Urothelium cell line (cell line): ENCODE results near the gene ANGPTL8.
A peak's percentile ranks its signal among the peaks of the same experiment; 100 is the strongest.

Experiments
- DNase-seq: peaks from one replicate; pipeline ENCODE4 v3.0.0; 2011; ENCODE audit warnings: low spot score, mixed read lengths
- FAIRE-seq: peaks from 2 replicates; lab custom pipeline; 2011; peaks lifted over from hg19 to GRCh38; lab: Jason Lieb, UNC

ANGPTL8 gene

GRCh38 chr19:11239377-11240000, at the start of gene ANGPTL8:
ANGPTL8 (plus strand) TSS chr19:11239619; CDS start chr19:11239638, 19 bp downstream.
- DNase-seq (no peak), FAIRE-seq (no peak)

- FAIRE-seq (no peak), DNase-seq (no peak)
These were observed 48.9 kb upstream of the ANGPTL8 start for GRCh38 chr19:11190501-11190900.

GRCh38 chr19:11191273-11191755, 48.1 kb upstream of the ANGPTL8 start:
- peak; percentile 34 for DNase-seq
- no peak for FAIRE-seq

GRCh38 chr19:11191934-11192333, 47.5 kb upstream of the ANGPTL8 start:
- FAIRE-seq: no peak

GRCh38 chr19:11192957-11193939, 46.2 kb upstream of the ANGPTL8 start:
- no peak for FAIRE-seq

More at GRCh38 chr19:11191934-11192333, 47.5 kb upstream of the ANGPTL8 start:
- no peak for DNase-seq

GRCh38 chr19:11194173-11194572, 45.2 kb upstream of the ANGPTL8 start:
- DNase-seq (no peak), FAIRE-seq (no peak)

More at GRCh38 chr19:11192957-11193939, 46.2 kb upstream of the ANGPTL8 start:
- DNase-seq: no peak

GRCh38 chr19:11194656-11195558, 44.5 kb upstream of the ANGPTL8 start:
- FAIRE-seq (no peak), DNase-seq (no peak)

- no peak for DNase-seq
- no peak for FAIRE-seq
These were observed 43.7 kb upstream of the ANGPTL8 start for GRCh38 chr19:11195681-11196080.

- DNase-seq: peak; percentile 37
These were observed 42.8 kb upstream of the ANGPTL8 start for GRCh38 chr19:11196406-11197287.

GRCh38 chr19:11197291-11198174, 41.9 kb upstream of the ANGPTL8 start, which contains the start of gene KANK2:
KANK2 (minus strand) TSS chr19:11197545; CDS start chr19:11194511, 3,034 bp downstream.
- FAIRE-seq (no peak), DNase-seq (peak; percentile 94)

More at GRCh38 chr19:11196406-11197287, 42.8 kb upstream of the ANGPTL8 start:
- FAIRE-seq: no peak

- DNase-seq (no peak), FAIRE-seq (no peak)
These were observed 41.3 kb upstream of the ANGPTL8 start for GRCh38 chr19:11198175-11198534.

- FAIRE-seq: no peak
- no peak for DNase-seq
These were observed 40.5 kb upstream of the ANGPTL8 start for GRCh38 chr19:11198769-11199424.

- FAIRE-seq (no peak), DNase-seq (no peak)
These were observed 39.9 kb upstream of the ANGPTL8 start for GRCh38 chr19:11199517-11199916.

GRCh38 chr19:11200015-11200574, 39.3 kb upstream of the ANGPTL8 start:
- DNase-seq: no peak

GRCh38 chr19:11200931-11201330, 38.5 kb upstream of the ANGPTL8 start:
- no peak for DNase-seq

More at GRCh38 chr19:11200015-11200574, 39.3 kb upstream of the ANGPTL8 start:
- FAIRE-seq: no peak

GRCh38 chr19:11201791-11202190, 37.6 kb upstream of the ANGPTL8 start:
- no peak for FAIRE-seq

More at GRCh38 chr19:11200931-11201330, 38.5 kb upstream of the ANGPTL8 start:
- no peak for FAIRE-seq

GRCh38 chr19:11202488-11203193, 36.8 kb upstream of the ANGPTL8 start:
- FAIRE-seq (no peak), DNase-seq (no peak)

More at GRCh38 chr19:11201791-11202190, 37.6 kb upstream of the ANGPTL8 start:
- no peak for DNase-seq
